Measurements from ENCODE around the gene KRT35. TPM values are rescaled to one million over a fixed set of nuclear protein-coding genes. Genes with fewer than 3 reads are reported as not detected.

Gene KRT35
- total and polyA plus RNA-seq, 10 of the 15 experiments (the other 5 are each of a cell fraction or from before 2014, with no cell fraction given): not detected

GRCh38 chr17:41499714-41500113, 18.8 kb upstream of the KRT35 start (continued):
- TF ChIP-seq CUX1 (IDR thresholded peaks at IDR 0.05; ENCODE audit: insufficient replicate concordance, low read depth, low read length) (no peak), NFIC (IDR thresholded peaks at IDR 0.05; ENCODE audit: low read depth, low read length) (no peak), EED (IDR thresholded peaks at IDR 0.05; ENCODE audit: low read depth) (no peak)

GRCh38 chr17:41498276-41498675, 17.3 kb upstream of the KRT35 start:
- no peak overlapping the region for H2AFZ ChIP-seq (ENCODE audit: control insufficient read depth, low read depth, low read length)
- H3K4me2 ChIP-seq (ENCODE audit: control insufficient read depth, insufficient read depth): no peak overlapping the region
- H3K9ac ChIP-seq (ENCODE audit: control insufficient read depth, insufficient read depth, low read length): no peak overlapping the region
- ATAC-seq: no peak
- H3K4me1 ChIP-seq (ENCODE audit: control insufficient read depth, insufficient read depth, low read length): no peaks in the 10 kb centered on the region
- CTCF ChIA-PET: interaction anchor here (0.9 to 1.5 kb wide), 3 partner anchors 12 to 165 kb away, joined by 3 to 6 read pairs (median 3); no protein-coding TSS in a partner anchor
- H3K36me3 ChIP-seq (ENCODE audit: control insufficient read depth in 2 of 2, insufficient read depth in 2 of 2, low read length in 1 of 2): no peaks in the 10 kb centered on the region
- no peaks in the 10 kb centered on the region for H3K79me2 ChIP-seq (ENCODE audit: control insufficient read depth, insufficient read depth, low read length)
- no TSS peak for BruUV-seq (replicated peaks)
- in situ Hi-C loops (cut with MboI): no loop called here
- no peak for DNase-seq (ENCODE audit: low read depth, low spot score)
- H3K27me3 ChIP-seq (replicated peaks in 1 of 2; ENCODE audit: control insufficient read depth in 2 of 2, insufficient read depth in 2 of 2, low read length in 1 of 2): peaks cover 0 to under 1% of the 10 kb centered on the region in 2 experiments; a peak in 2 of 4 replicates
- SMC1A ChIA-PET (ENCODE audit: uncharacterized antibody, unreplicated experiment): no interaction called here
- intact Hi-C loops (cut with micrococcal nuclease; ENCODE audit: unreplicated experiment): loop anchor here (5.0 kb wide), 1 partner anchor 586 kb away; no protein-coding TSS in a partner anchor
- WGBS (ENCODE audit: insufficient coverage, insufficient replicate concordance, low lambda C conversion rate, missing lambda C conversion rate): 7% methylated on average over 6 of the region's 6 CpGs
- no peaks in the 10 kb centered on the region for H3K9me3 ChIP-seq (replicated peaks; ENCODE audit: control insufficient read depth, insufficient read depth, low read length)
- H4K20me1 ChIP-seq (ENCODE audit: control insufficient read depth, insufficient read depth): no peaks in the 10 kb centered on the region
- H3K4me3 ChIP-seq: no peak overlapping the region
- H3K27ac ChIP-seq (ENCODE audit: control insufficient read depth, insufficient read depth): no peak overlapping the region
- RAD21 ChIA-PET (ENCODE audit: unreplicated experiment): no interaction called here
- POLR2A ChIA-PET: no interaction called here
- no peak for FAIRE-seq
- no peak for TF ChIP-seq PML (IDR thresholded peaks at IDR 0.05; ENCODE audit: low read length)
- TF ChIP-seq MAX (IDR thresholded peaks at IDR 0.05; ENCODE audit: low read depth, low read length): no peak
- no peak for TF ChIP-seq SKIL (IDR thresholded peaks at IDR 0.05; ENCODE audit: low read depth, poor library complexity, severe bottlenecking)
- no peak for TF ChIP-seq ZNF24 (IDR thresholded peaks at IDR 0.05)
- TF ChIP-seq E2F8 (IDR thresholded peaks at IDR 0.05; ENCODE audit: low read depth, partially characterized antibody): no peak
- no peak for TF ChIP-seq PKNOX1 (IDR thresholded peaks at IDR 0.05)
- TF ChIP-seq TCF3 (IDR thresholded peaks at IDR 0.05; ENCODE audit: borderline replicate concordance, insufficient read depth, low read depth, low read length): no peak
- no peak for TF ChIP-seq KDM1A (IDR thresholded peaks at IDR 0.05; ENCODE audit: borderline replicate concordance)

Data from GM12878 (cell line).